Endothelial cell of umbilical vein (primary cell): ENCODE results near the gene PAPPA2. TPM values are rescaled to one million over a fixed set of nuclear protein-coding genes. Genes with fewer than 3 reads are reported as not detected.

Experiments
- BruUV-seq: library from RNA; stranded (reverse); fragments of 400-500 nt; replicated peaks from 2 replicates; lab custom pipeline; 2021; lab: Mats Ljungman, UMichigan
- CTCF ChIA-PET: fragments of 300-600, 350-600 bp; sonication (Branson Sonifier 250); formaldehyde crosslinking; loops from one replicate; lab custom pipeline; 2021; ENCODE audit warnings: antibody characterized with exemption, inconsistent platforms; lab: Charles Lee
- POLR2A ChIA-PET: fragments of 300-600, 350-600 bp; sonication (Branson Sonifier 250); formaldehyde crosslinking; loops from one replicate; lab custom pipeline; 2021; ENCODE audit warnings: antibody characterized with exemption, inconsistent platforms; lab: Charles Lee
- DNase-seq: peaks from one replicate; pipeline ENCODE4 v3.0.0-alpha.2; 2011; ENCODE audit warnings: low read depth, low spot score
- FAIRE-seq: peaks from 2 replicates; lab custom pipeline; 2011; peaks lifted over from hg19 to GRCh38; lab: Jason Lieb, UNC
- H2AFZ ChIP-seq: 2 replicates; pipeline ENCODE4 v1.6.0; 2012; ENCODE audit warnings: low read depth, low read length, control low read depth, inconsistent platforms
- H3K27ac ChIP-seq: 2 replicates; pipeline ENCODE4 v1.5.1; 2011; ENCODE audit warnings: low read depth, mild to moderate bottlenecking, control low read depth, low read length, moderate library complexity; ENCODE audit not compliant: insufficient read depth
- H3K27me3 ChIP-seq, 2 experiments: 2 replicates each; pipeline versions ENCODE4 v1.6.0 to v1.6.1; 2011; ENCODE audit warnings: low read length in 2 of 2, mixed read lengths in 1 of 2; ENCODE audit not compliant: control insufficient read depth in 2 of 2, insufficient read depth in 2 of 2
- H3K36me3 ChIP-seq, 2 experiments: 2 replicates in 1 of 2; 3 replicates in 1 of 2; pipeline ENCODE4 v1.5.1; 2011; ENCODE audit warnings: low read length in 2 of 2, mild to moderate bottlenecking in 1 of 2, moderate library complexity in 1 of 2; ENCODE audit not compliant: control insufficient read depth in 2 of 2, insufficient read depth in 2 of 2; ENCODE audit errors: extremely low read depth in 1 of 2
- H3K4me1 ChIP-seq: 3 replicates; pipeline ENCODE4 v1.5.1; 2011; ENCODE audit warnings: mild to moderate bottlenecking, low read length; ENCODE audit not compliant: control insufficient read depth, insufficient read depth; ENCODE audit errors: extremely low read depth
- H3K4me2 ChIP-seq: 2 replicates; pipeline ENCODE4 v1.6.1; 2011; ENCODE audit warnings: low read length, control low read depth, mixed read lengths; ENCODE audit not compliant: insufficient read depth
- H3K4me3 ChIP-seq, 3 experiments: fragments of 200-600 bp in 1 of 3; sonication (generic), shearing (Covaris generic) in 1 of 3; replicated peaks in 1 of 3; 2 replicates each; pipeline ENCODE4 v1.5.1; 2011 to 2016; ENCODE audit warnings: control low read depth in 3 of 3, low read length in 3 of 3, mild to moderate bottlenecking in 2 of 3, inconsistent platforms in 1 of 3, low read depth in 1 of 3, moderate library complexity in 1 of 3; ENCODE audit not compliant: insufficient read depth in 1 of 3
- H3K79me2 ChIP-seq: 2 replicates; pipeline ENCODE4 v1.6.0; 2012; ENCODE audit warnings: low read length, inconsistent platforms; ENCODE audit not compliant: control insufficient read depth, insufficient read depth
- H3K9ac ChIP-seq: replicated peaks from 2 replicates; pipeline ENCODE3; 2011; ENCODE audit warnings: low read length, control low read depth; ENCODE audit not compliant: insufficient read depth; ENCODE audit errors: extremely low read depth
- H3K9me1 ChIP-seq: replicated peaks from 3 replicates; pipeline ENCODE4 v1.6.0; 2011; ENCODE audit warnings: mild to moderate bottlenecking, low read length; ENCODE audit not compliant: control insufficient read depth, insufficient read depth; ENCODE audit errors: extremely low read depth
- H3K9me3 ChIP-seq: replicated peaks from 2 replicates; pipeline ENCODE4 v1.5.1; 2012; ENCODE audit warnings: low read length, inconsistent platforms; ENCODE audit not compliant: control insufficient read depth, insufficient read depth
- H4K20me1 ChIP-seq: replicated peaks from 2 replicates; pipeline ENCODE3; 2011; ENCODE audit warnings: mild to moderate bottlenecking, low read length; ENCODE audit not compliant: control insufficient read depth, insufficient read depth; ENCODE audit errors: extremely low read depth
- EZH2 ChIP-seq: IDR thresholded peaks from 2 replicates; pipeline ENCODE4 v1.6.1; 2012; ENCODE audit warnings: borderline replicate concordance, low read depth, mild to moderate bottlenecking, moderate library complexity, low read length, inconsistent platforms; ENCODE audit not compliant: severe bottlenecking
- FOS ChIP-seq: IDR thresholded peaks from 2 replicates; pipeline ENCODE4 v1.6.1; 2011; ENCODE audit warnings: mild to moderate bottlenecking, low read length, moderate library complexity, borderline replicate concordance; ENCODE audit not compliant: insufficient read depth
- GATA2 ChIP-seq: IDR thresholded peaks from 2 replicates; pipeline ENCODE4 v1.7.0; 2011; ENCODE audit warnings: low read depth, mild to moderate bottlenecking, moderate library complexity, mixed read lengths, low read length; ENCODE audit not compliant: insufficient read length, insufficient read depth
- JUN ChIP-seq: IDR thresholded peaks from 2 replicates; pipeline ENCODE4 v1.6.1; 2011; ENCODE audit warnings: borderline replicate concordance, low read depth; ENCODE audit not compliant: insufficient read length, insufficient read depth
- MYC ChIP-seq: IDR thresholded peaks from one replicate; pipeline ENCODE4 v1.6.1; 2011; ENCODE audit warnings: mild to moderate bottlenecking, low read depth, low read length
- POLR2A ChIP-seq: IDR thresholded peaks from 2 replicates; pipeline ENCODE4 v1.6.1; 2012; ENCODE audit warnings: low read depth, mild to moderate bottlenecking, control low read depth, low read length
- POLR2AphosphoS5 ChIP-seq: IDR thresholded peaks from 2 replicates; pipeline ENCODE4 v1.6.1; 2012; ENCODE audit warnings: low read depth, mild to moderate bottlenecking, control low read depth, low read length, moderate library complexity; ENCODE audit not compliant: insufficient read depth
- dilution Hi-C: fragments of 300-500 bp; cut with MboI; formaldehyde crosslinking; loops from one replicate; pipeline ENCODE4 v1.15.0; 2019; ENCODE audit warnings: low sequenced_read_pairs; ENCODE audit not compliant: extremely low pct_ligation_motif_present
- intact Hi-C: fragments of 100-400 bp; cut with micrococcal nuclease; formaldehyde crosslinking; loops from one replicate; pipeline ENCODE4 v1.10.0; 2022
- polyA plus RNA-seq, 4 experiments: library from polyadenylated mRNA; depleted of rRNA in 3 of 4; stranded (reverse) in 3 of 4; unstranded in 1 of 4; fragments of >200 nt; gene quantifications; 2 replicates each; pipeline versions ENCODE4 v1.2.1 to v1.2.3, GENCODE V29; 2011 to 2012; ENCODE audit warnings: missing spikeins in 1 of 4
- total RNA-seq: library from RNA; stranded (reverse); gene quantifications from 2 replicates; pipeline ENCODE4 v1.2.3, GENCODE V29; 2021
- TF ChIP-seq, protein P1 (sequence below): IDR thresholded peaks from 2 replicates; pipeline ENCODE4 v1.6.1; 2011; ENCODE audit not compliant: insufficient read depth, insufficient read length
- TF ChIP-seq, protein P2 (sequence below), 2 donors: IDR thresholded peaks; 1 replicate in 1 of 2; 2 replicates in 1 of 2; pipeline ENCODE4 v1.5.1; 2011; ENCODE audit warnings: low read length in 2 of 2, mild to moderate bottlenecking in 2 of 2, moderate library complexity in 2 of 2, control low read depth in 1 of 2, inconsistent platforms in 1 of 2, low read depth in 1 of 2; ENCODE audit not compliant: insufficient read depth in 1 of 2; ENCODE audit errors: extremely low read depth in 1 of 2

Gene PAPPA2
- total and polyA plus RNA-seq, 2 donors (not counting 3 experiments of a cell fraction or from before 2014, with no cell fraction given): not detected

DNA sequence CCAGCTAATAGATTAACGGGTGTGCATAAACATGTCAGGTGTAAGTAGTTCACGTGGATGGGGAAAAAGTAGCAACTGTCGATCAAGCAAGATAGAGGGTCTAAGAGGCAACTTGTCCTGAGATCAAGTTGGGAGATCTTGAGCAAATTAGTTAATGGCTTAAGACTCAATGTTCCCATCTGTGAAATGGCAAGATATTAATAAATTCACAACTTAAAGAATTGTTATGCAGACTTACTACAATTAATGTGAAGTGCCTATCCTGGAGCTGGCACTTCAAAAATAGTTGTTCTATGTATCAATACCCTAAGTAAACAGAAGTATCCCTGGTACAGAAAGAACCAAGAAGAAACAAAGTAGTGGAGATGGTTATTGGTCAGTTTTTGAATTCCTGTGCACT lies 389.1 kb downstream of the PAPPA2 start:
- no peaks in the 10 kb centered on the region for H3K9me3 ChIP-seq
- no peak overlapping the region for H2AFZ ChIP-seq
- H3K79me2 ChIP-seq: no peaks in the 10 kb centered on the region
- no peaks in the 10 kb centered on the region for H3K36me3 ChIP-seq
- no peak overlapping the region for H3K9ac ChIP-seq
- no peak for TF ChIP-seq JUN
- no peak for TF ChIP-seq POLR2AphosphoS5
- intact Hi-C loops (no loop called here), dilution Hi-C loops (no loop called here)
- no peak overlapping the region for H3K27ac ChIP-seq
- no peaks in the 10 kb centered on the region for H3K4me1 ChIP-seq
- H3K4me3 ChIP-seq: no peak overlapping the region
- FAIRE-seq: no peak
- DNase-seq: no peak
- BruUV-seq: no TSS peak
- no peak overlapping the region for H3K4me2 ChIP-seq
- ChIA-PET POLR2A (no interaction called here), CTCF (no interaction called here)
- H3K27me3 ChIP-seq: no peaks in the 10 kb centered on the region
- no peaks in the 10 kb centered on the region for H3K9me1 ChIP-seq
- no peaks in the 10 kb centered on the region for H4K20me1 ChIP-seq

DNA sequence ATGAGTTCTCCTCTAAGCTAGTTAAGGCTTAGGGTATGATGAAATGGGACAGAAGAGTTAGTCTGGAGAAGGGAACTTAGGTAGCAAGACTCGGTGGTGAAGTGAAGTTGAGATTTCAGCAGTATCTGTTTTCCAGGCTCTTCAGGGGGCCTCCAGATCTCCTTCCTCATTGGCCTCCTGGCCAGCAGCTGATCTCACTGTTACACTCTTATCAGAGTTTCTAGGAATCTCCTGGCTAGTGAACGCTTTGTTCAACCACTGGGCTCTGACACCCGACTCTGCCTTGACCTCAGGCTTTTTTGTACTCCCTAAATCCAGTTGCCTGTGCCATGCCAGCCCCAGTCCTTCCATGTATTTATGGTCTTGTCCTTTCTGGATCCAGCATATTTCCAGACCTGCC lies 390.5 kb downstream of the PAPPA2 start:
- BruUV-seq: no TSS peak
- no peaks in the 10 kb centered on the region for H3K79me2 ChIP-seq
- no peak overlapping the region for H3K9ac ChIP-seq
- TF ChIP-seq, protein P1, sequence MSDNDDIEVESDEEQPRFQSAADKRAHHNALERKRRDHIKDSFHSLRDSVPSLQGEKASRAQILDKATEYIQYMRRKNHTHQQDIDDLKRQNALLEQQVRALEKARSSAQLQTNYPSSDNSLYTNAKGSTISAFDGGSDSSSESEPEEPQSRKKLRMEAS: no peak
- TF ChIP-seq MYC: no peak
- TF ChIP-seq EZH2: no peak
- no peak for TF ChIP-seq POLR2A
- TF ChIP-seq, protein P2, sequence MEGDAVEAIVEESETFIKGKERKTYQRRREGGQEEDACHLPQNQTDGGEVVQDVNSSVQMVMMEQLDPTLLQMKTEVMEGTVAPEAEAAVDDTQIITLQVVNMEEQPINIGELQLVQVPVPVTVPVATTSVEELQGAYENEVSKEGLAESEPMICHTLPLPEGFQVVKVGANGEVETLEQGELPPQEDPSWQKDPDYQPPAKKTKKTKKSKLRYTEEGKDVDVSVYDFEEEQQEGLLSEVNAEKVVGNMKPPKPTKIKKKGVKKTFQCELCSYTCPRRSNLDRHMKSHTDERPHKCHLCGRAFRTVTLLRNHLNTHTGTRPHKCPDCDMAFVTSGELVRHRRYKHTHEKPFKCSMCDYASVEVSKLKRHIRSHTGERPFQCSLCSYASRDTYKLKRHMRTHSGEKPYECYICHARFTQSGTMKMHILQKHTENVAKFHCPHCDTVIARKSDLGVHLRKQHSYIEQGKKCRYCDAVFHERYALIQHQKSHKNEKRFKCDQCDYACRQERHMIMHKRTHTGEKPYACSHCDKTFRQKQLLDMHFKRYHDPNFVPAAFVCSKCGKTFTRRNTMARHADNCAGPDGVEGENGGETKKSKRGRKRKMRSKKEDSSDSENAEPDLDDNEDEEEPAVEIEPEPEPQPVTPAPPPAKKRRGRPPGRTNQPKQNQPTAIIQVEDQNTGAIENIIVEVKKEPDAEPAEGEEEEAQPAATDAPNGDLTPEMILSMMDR (IDR thresholded peaks at IDR 0.05; ENCODE audit: extremely low read depth in 1 of 2, insufficient read depth in 1 of 2, low read depth in 1 of 2, low read length in 2 of 2): no peak
- TF ChIP-seq POLR2AphosphoS5: no peak
- TF ChIP-seq JUN: no peak
- TF ChIP-seq GATA2: no peak
- no peak for TF ChIP-seq FOS
- no peaks in the 10 kb centered on the region for H3K9me3 ChIP-seq
- H3K27me3 ChIP-seq: no peaks in the 10 kb centered on the region
- H3K4me3 ChIP-seq: no peak overlapping the region
- H3K27ac ChIP-seq: no peak overlapping the region
- CTCF ChIA-PET: no interaction called here
- no peak overlapping the region for H2AFZ ChIP-seq
- intact Hi-C loops (no loop called here), dilution Hi-C loops (no loop called here)
- no peaks in the 10 kb centered on the region for H4K20me1 ChIP-seq
- H3K4me2 ChIP-seq: no peak overlapping the region
- DNase-seq: no peak
- H3K9me1 ChIP-seq: no peaks in the 10 kb centered on the region
- no peaks in the 10 kb centered on the region for H3K36me3 ChIP-seq
- POLR2A ChIA-PET: no interaction called here
- no peak for FAIRE-seq
- H3K4me1 ChIP-seq: no peaks in the 10 kb centered on the region
